Smooth muscle cell (in vitro differentiated cells): ENCODE measurements around the gene VAPB. TPM values are rescaled to one million over a fixed set of nuclear protein-coding genes. Genes with fewer than 3 reads are reported as not detected.

Experiments
- DNase-seq: peaks from one replicate; lab custom pipeline; 2025; ENCODE audit not compliant: unreplicated experiment; lab: John Stamatoyannopoulos, UW
- H2AFZ ChIP-seq: fragments of 200-600 bp; sonication (generic); 2 replicates; pipeline ENCODE4 v1.6.0; 2016; ENCODE audit warnings: antibody characterized with exemption, low read depth, mild to moderate bottlenecking
- H3F3A ChIP-seq: fragments of 200-600 bp; sonication (generic); 2 replicates; pipeline ENCODE4 v1.6.0; 2017; ENCODE audit warnings: antibody characterized with exemption, low read depth
- H3K27ac ChIP-seq: fragments of 200-600 bp; sonication (generic); 2 replicates; pipeline ENCODE4 v1.5.1; 2016; ENCODE audit warnings: low read depth, mild to moderate bottlenecking
- H3K27me3 ChIP-seq: fragments of 200-600 bp; sonication (generic); 2 replicates; pipeline ENCODE4 v1.6.1; 2016; ENCODE audit warnings: low read depth, mild to moderate bottlenecking
- H3K36me3 ChIP-seq: fragments of 200-600 bp; sonication (generic); 2 replicates; pipeline ENCODE4 v1.5.1; 2016; ENCODE audit warnings: low read depth
- H3K4me1 ChIP-seq: fragments of 200-600 bp; sonication (generic); 2 replicates; pipeline ENCODE4 v1.5.1; 2016; ENCODE audit warnings: low read depth
- H3K4me2 ChIP-seq: fragments of 200-600 bp; sonication (generic); 2 replicates; pipeline ENCODE4 v1.6.0; 2016; ENCODE audit warnings: mild to moderate bottlenecking
- H3K4me3 ChIP-seq: fragments of 200-600 bp; sonication (generic); 2 replicates; pipeline ENCODE4 v1.5.1; 2016; ENCODE audit warnings: mild to moderate bottlenecking
- H3K79me2 ChIP-seq: fragments of 200-600 bp; sonication (generic); 2 replicates; pipeline ENCODE4 v1.6.0; 2016; ENCODE audit warnings: low read depth, mild to moderate bottlenecking
- H3K9ac ChIP-seq: fragments of 200-600 bp; sonication (generic); 2 replicates; pipeline ENCODE4 v1.6.0; 2016; ENCODE audit warnings: low read depth
- H3K9me3 ChIP-seq: fragments of 200-600 bp; sonication (generic); replicated peaks from 2 replicates; pipeline ENCODE4 v1.5.1; 2016; ENCODE audit warnings: low read depth
- H4K20me1 ChIP-seq: fragments of 200-600 bp; sonication (generic); 2 replicates; pipeline ENCODE4 v1.6.0; 2016; ENCODE audit warnings: low read depth
- CTCF ChIP-seq: fragments of 200-600 bp; sonication (generic); IDR thresholded peaks from 2 replicates; pipeline ENCODE4 v1.5.1; 2017; ENCODE audit warnings: borderline replicate concordance, mild to moderate bottlenecking, antibody characterized with exemption; ENCODE audit not compliant: insufficient read depth, poor library complexity, severe bottlenecking
- WGBS: methylation state at CpG from one replicate; pipeline ENCODE4 v1.1.7; 2016; ENCODE audit warnings: low lambda C conversion rate; 5-methylcytosine and 5-hydroxymethylcytosine counted together
- polyA plus RNA-seq: library from polyadenylated mRNA; unstranded; fragments of >200 nt; fragmentation: Nextera tagmentation; extraction: Ambion mirVana; gene quantifications from 2 replicates; pipeline ENCODE4 v1.2.1, GENCODE V29; 2016
- total RNA-seq: library from RNA; depleted of rRNA; stranded (reverse); fragments of >200 nt; gene quantifications from 2 replicates; pipeline ENCODE4 v1.2.3, GENCODE V29; 2014

VAPB gene
- total and polyA plus RNA-seq, 2 experiments from 2014 or later: 14.9 to 28.2 TPM

GRCh38 chr20:58481481-58482021 is 92.5 kb downstream of the VAPB start:
- Histone ChIP-seq H3K4me3 (peak overlapping the region; percentile 32), H3K4me1 (peaks cover 7% of the 10 kb centered on the region), H3K79me2 (no peaks in the 10 kb centered on the region), H3K36me3 (no peaks in the 10 kb centered on the region), H3K9me3 (peaks cover 7% of the 10 kb centered on the region), H3K9ac (no peak overlapping the region), H3K27ac (no peak overlapping the region), H3K27me3 (no peaks in the 10 kb centered on the region), H3F3A (no peaks in the 10 kb centered on the region), H3K4me2 (peak overlapping the region; percentile 75), H4K20me1 (no peaks in the 10 kb centered on the region), H2AFZ (no peak overlapping the region)
- WGBS: 19% methylated on average over 18 of the region's 18 CpGs
- TF ChIP-seq CTCF: peak; percentile 72
- DNase-seq: peak; percentile 27

- H3K27me3 ChIP-seq: no peaks in the 10 kb centered on the region
- no peak for TF ChIP-seq CTCF
- no peaks in the 10 kb centered on the region for H3F3A ChIP-seq
- no peaks in the 10 kb centered on the region for H3K79me2 ChIP-seq
- 50% methylated on average over 10 of the region's 10 CpGs for WGBS
- peaks cover 7% of the 10 kb centered on the region for H3K4me1 ChIP-seq
- H4K20me1 ChIP-seq: no peaks in the 10 kb centered on the region
- no peak for DNase-seq
- no peak overlapping the region for H3K9ac ChIP-seq
- no peak overlapping the region for H3K27ac ChIP-seq
- H2AFZ ChIP-seq: no peak overlapping the region
- no peak overlapping the region for H3K4me3 ChIP-seq
- no peak overlapping the region for H3K4me2 ChIP-seq
- H3K36me3 ChIP-seq: no peaks in the 10 kb centered on the region
- H3K9me3 ChIP-seq: peaks cover 8% of the 10 kb centered on the region
These were observed 93.4 kb downstream of the VAPB start for GRCh38 chr20:58482416-58482815.

DNA sequence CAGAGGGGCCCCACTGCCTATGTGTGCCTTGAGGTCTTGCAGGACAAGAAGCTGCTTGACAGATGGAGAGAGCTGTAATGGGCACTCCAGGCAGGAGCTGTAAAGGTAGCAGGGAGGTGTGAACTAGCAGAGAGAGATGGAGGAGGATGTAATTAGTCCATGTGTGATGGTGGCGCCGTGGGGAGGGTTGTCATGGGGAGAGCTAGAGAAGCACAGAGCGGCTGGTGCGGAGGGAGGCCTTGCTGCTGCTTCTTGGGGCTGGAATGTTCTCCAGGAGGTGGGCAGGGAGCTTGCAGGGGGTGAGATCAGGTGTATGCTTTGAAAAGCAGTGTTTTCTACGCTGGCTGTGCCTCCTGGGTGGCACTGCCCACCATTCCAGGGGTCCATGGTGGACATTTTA is 94.0 kb downstream of the VAPB start:
- H3K4me2 ChIP-seq: no peak overlapping the region
- no peaks in the 10 kb centered on the region for H4K20me1 ChIP-seq
- no peak overlapping the region for H2AFZ ChIP-seq
- H3K4me3 ChIP-seq: no peak overlapping the region
- H3K4me1 ChIP-seq: peaks cover 7% of the 10 kb centered on the region
- 88% methylated on average over 5 of the region's 5 CpGs for WGBS
- TF ChIP-seq CTCF: no peak
- H3K36me3 ChIP-seq: no peaks in the 10 kb centered on the region
- no peaks in the 10 kb centered on the region for H3K79me2 ChIP-seq
- H3K9me3 ChIP-seq: peaks cover 6% of the 10 kb centered on the region
- no peak overlapping the region for H3K27ac ChIP-seq
- H3K9ac ChIP-seq: no peak overlapping the region
- H3F3A ChIP-seq: no peaks in the 10 kb centered on the region
- no peaks in the 10 kb centered on the region for H3K27me3 ChIP-seq
- DNase-seq: no peak

GRCh38 chr20:58483470-58483869 is 94.4 kb downstream of the VAPB start:
- Histone ChIP-seq H3K4me1 (peaks cover 7% of the 10 kb centered on the region), H3K9ac (no peak overlapping the region), H3K9me3 (peaks cover 5% of the 10 kb centered on the region), H3K27ac (no peak overlapping the region), H3K36me3 (no peaks in the 10 kb centered on the region), H3K27me3 (no peaks in the 10 kb centered on the region), H3K79me2 (no peaks in the 10 kb centered on the region), H3K4me2 (no peak overlapping the region), H2AFZ (no peak overlapping the region), H3F3A (no peaks in the 10 kb centered on the region), H4K20me1 (no peaks in the 10 kb centered on the region), H3K4me3 (no peak overlapping the region)
- no peak for DNase-seq
- no peak for TF ChIP-seq CTCF
- 94% methylated on average over 6 of the region's 6 CpGs for WGBS
